ENCODE measurements around the gene TMED4. TPM values are rescaled to one million over a fixed set of nuclear protein-coding genes. Genes with fewer than 3 reads are reported as not detected.

TMED4 gene
- total RNA-seq: 10 to 100 TPM; 55.1 to 73.2 TPM
- long read RNA-seq, transcript TMED4-203 (5 exons, 2,322 nt): major isoform, 75 of 109 reads
- long read RNA-seq, transcript TMED4-205 (4 exons, 1,755 nt): minor isoform, 26 of 109 reads
- long read RNA-seq, partial matches to known transcripts: 6 of 109 reads
- long read RNA-seq, other reads (novel, unspliced or antisense): 2 of 109 reads

DNA sequence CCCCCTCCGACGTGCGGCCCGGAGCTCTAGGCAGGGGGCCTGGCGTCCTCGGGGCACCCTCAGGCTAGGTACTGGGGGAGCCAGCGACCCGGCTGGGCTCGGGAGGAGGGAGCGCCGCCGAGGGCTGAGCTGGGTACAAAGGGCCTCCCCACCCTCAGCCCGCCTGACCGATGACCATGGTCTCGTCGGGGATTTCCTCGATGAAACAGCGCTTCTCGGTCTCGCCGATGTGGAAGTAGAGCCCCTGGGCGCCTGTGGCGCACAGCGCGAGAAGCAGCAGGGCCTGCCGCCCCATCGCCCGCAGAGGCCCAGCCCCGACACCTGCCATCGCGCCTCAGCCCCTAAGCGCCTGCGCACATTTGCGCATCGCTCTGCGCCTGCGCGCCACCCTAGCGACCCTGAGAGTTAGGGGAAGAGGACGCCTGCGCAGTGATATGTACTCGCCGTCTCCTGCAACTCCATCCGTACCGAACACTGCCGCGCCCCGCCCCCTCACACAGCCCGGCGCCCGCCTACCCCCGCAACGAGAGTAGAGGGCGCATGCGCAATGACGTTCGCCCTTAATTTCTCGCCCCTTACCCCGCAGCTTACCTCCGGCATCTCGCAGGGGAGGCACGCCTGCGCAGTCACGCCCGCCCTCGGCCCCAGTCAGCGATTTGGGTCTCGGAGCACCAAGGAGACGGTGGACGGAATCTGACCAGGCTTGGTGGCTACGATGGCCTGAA lies at the start of gene TMED4:
TSS of gene TMED4 (minus strand) at position 353 of the 725 bp plus-strand sequence. CDS start at position 328, 25 bp downstream.
- intact Hi-C loops (cut with DNase I): loop anchor here in 1 of 2 donors (5.0 kb wide), 1 partner anchor 265 kb away; the partner anchor contains the start of gene H2AZ2
- peak; percentile 99 for ATAC-seq
- DNase-seq: peak; percentile 100

DNA sequence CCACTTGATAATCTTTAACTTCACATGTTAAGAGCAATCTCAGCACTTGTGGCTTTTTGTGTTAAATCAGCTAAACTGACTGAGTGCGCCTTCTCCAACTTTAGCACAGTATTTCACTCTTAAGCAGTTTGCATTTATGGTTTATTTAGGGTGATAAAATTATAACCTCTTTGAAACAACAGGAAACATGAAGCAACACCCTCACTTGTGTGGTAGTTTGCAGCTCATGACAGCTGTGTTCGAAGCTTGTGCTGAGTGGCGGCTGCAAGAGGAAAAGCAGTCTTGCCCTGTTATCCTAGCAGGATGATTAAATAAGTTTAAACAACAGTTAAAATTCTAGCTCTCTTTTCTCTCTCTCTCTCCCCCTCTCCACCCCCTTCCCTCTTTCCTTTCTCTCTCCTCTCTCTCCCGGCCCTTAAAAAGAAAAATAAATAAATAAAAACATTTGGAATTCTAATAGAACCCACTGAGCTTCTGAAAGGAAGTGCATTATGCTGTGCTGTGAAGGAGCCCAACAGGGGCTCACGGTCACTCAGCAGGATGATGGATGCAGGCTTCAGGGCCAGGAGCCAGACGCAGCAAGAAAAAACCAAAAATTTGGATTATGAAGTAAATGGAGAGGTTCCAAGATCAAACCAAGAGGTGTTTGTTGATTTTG lies 49.6 kb upstream of the TMED4 start:
- intact Hi-C loops (cut with DNase I): no loop called here
- ATAC-seq (peak in 1 of 2 donors; percentile 2), DNase-seq (no peak)

DNA sequence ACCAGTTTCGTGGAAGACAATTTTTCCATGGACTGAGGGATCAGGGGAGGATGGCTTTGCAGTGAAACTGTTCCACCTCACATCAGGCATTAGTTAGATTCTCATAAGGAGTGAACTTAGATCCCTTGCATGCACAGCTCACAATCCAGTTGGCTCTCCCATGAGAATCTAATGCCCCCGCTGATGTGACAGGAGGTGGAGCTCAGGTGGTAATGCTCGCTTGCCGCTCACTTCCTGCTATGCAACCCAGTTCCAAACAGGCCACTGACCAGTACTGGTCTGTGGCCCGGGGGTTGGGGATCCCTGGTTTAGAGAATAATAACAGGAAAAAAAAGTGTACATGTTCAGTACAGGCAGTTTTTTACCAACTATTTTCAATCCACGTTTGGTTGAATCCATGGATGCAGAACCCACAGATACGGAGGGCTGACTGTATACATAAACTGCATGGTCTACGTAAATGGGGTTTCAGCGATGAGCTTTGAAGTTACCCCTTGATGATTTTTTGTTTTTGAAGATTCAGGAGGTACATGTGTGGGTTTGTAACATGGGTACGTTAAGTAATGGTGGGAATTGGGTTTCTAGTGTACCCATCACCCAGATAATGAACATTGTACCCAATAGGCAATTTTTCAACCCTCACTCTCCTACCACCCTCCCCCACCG lies 48.9 kb upstream of the TMED4 start:
- intact Hi-C loops (cut with DNase I): no loop called here
- no peak for DNase-seq
- ATAC-seq: no peak

DNA sequence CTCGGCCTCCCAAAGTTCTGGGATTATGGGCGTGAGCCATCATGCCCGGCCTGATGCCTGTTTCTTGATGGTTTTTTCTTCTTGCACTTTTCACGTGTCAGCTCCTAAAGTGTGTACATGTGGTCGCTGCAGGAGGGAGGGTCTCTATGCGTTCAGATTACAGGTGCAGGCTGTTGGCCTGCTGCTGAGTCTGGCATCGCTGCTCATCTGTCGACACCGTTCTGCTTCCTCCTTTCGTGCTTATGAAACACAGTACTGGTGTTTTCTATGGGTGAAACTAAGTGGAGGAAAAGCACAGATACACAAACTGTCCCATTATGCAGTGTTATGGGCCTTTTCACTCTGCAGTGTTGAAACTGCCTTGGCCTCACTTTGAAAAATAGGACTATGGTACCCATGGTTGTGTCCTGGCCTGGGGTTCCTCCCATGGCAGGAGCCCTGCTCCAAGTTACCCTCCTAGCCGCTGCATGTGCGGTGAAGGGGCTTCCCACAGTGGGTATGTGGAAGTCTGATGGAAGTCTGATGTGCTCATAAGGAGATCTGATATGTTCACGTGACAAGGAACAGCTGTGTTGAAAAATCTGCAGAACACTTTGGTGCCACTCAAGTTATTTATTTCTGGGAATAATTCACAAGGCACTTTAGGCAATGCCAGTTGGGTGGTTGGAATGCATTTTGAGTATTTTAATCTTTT lies 47.9 kb upstream of the TMED4 start:
- no peak for DNase-seq
- intact Hi-C loops (cut with DNase I): no loop called here
- ATAC-seq: no peak

DNA sequence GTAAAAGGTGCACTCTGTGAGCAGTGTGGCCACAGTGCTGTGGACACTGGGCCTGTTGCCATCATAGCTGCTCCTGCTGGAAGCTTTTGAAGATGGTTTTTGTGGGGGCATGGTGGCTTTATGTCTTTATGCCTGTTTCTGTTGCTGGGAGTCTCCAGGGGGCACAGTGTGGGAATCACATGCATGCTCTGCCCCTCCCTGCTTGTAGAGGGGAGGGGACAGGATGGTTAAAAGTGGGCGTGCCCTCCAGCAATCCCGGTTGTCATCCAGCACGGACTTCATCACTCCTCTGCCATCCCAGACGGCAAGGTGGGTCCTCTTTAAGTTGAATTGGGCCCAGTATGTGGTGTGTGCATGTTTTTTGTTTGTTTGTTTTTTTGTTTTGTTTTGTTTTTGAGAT lies 44.6 kb upstream of the TMED4 start:
- no peak for DNase-seq
- no peak for ATAC-seq
- intact Hi-C loops (cut with DNase I): no loop called here

DNA sequence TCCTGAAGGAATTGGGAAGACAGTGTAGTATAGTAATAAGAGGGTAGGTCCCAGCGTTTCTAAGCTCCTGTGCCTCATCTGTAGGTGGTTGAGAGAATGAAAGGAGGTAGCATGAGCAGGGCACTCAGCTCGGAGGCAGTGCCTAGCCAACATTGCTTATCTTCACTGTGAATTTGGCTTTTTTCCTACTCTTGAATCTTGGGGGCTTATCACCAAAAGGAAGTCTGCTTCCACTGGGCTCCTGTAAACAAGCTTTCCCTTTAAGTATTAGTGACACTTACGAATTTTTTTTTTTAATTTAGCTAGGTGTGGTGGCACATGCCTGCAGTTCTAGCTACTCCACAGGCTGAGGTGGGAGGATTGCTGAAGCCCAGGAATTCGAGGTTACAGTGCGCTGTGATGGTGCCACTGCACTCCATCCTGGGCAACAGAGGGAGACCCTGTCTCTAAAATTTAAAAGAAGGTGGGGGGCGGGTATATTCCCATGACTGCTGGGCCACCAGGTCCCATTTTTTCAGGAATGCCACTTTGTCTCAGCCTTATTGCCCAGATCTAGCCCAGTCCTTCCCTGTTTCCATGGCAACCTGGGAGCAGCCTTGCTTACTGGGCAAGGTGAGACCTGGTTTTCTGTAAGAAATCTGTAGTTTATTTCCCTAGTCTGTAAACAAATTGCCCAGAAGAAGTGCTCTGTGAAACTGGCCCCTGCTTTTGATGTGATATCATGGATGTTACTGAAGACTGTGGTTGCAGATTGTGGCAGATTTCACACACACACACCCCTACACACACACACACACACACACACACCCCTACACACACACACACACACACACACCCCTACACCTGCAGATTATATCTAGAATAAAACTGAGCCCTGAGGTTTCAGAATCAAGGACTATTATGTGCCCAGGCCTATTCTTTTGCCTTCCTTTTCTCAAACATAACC lies 43.8 kb upstream of the TMED4 start:
- DNase-seq: no peak
- no peak for ATAC-seq
- intact Hi-C loops (cut with DNase I): no loop called here

DNA sequence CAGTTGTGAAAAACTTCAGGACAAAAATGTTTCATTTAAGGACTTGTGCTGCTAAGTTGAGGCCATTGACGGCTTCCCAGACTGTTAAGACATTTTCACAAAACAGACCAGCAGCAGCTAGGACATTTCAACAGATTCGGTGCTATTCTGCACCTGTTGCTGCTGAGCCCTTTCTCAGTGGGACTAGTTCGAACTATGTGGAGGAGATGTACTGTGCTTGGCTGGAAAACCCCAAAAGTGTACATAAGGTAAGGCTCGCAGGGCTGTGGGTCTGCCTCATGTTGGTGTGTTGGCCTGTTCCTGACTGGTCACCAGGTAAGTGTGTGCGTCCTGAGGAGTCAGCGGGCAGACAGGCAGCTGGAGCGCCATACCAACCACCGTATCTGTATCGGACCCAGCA lies 42.3 kb upstream of the TMED4 start:
- intact Hi-C loops (cut with DNase I): no loop called here
- no peak for DNase-seq
- ATAC-seq: no peak

DNA sequence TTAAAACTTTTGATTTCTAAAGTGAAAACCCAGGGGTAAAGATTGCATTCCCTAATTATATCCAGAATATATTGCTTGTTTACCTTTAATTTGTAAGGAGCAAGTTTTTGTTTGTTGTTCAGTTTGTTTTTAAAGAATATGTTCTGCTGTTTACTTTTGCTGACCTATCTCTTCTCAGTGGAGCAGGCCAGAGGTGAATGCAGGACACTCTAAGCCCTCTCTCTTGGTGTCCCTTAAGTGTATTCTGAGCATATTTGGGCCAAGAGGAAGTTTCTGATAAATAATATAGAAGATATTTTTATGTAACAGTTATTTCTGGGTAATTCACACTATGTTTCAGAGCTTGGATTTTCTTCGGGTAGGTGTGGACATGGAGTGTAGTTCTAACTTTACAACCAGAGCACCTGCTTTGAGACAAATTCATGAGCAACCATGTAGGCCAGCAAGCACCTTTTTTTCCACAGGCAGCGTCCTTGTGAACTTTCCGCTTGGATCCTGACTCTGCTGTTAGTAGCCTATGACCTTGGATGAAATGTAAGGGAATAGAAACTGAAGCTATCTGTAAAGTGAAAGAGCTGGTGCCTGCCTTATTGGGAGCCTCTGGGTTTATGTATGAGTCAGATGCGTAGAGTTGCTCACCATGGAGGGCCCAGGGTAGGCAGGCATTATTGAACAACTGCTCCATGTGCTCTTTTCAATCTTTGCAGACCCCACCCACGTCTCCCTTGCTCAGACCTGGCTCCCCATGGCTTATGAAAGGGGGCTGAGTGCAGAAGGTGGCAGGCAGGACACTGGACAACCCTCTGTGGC lies 40.5 kb upstream of the TMED4 start:
- DNase-seq (no peak), ATAC-seq (peak; percentile 28 to 69)
- intact Hi-C loops (cut with DNase I): no loop called here

DNA sequence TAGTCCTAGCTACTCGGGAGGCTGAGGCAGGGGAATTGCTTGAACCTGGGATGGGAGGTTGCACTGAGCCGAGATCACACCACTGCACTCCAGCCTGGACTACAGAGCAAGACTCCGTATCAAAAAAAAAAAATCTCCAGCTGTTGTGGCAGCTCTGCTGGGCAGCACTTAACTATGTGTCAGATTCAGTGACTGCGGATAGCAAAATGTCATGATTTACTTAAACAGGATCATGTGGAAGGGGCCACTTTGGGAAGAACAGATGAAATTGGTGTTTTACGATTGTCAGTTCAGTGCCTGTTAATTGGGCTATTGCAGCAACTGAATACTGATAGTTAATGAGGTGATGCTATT lies 39.7 kb upstream of the TMED4 start:
- ATAC-seq (no peak), DNase-seq (no peak)
- intact Hi-C loops (cut with DNase I): no loop called here

DNA sequence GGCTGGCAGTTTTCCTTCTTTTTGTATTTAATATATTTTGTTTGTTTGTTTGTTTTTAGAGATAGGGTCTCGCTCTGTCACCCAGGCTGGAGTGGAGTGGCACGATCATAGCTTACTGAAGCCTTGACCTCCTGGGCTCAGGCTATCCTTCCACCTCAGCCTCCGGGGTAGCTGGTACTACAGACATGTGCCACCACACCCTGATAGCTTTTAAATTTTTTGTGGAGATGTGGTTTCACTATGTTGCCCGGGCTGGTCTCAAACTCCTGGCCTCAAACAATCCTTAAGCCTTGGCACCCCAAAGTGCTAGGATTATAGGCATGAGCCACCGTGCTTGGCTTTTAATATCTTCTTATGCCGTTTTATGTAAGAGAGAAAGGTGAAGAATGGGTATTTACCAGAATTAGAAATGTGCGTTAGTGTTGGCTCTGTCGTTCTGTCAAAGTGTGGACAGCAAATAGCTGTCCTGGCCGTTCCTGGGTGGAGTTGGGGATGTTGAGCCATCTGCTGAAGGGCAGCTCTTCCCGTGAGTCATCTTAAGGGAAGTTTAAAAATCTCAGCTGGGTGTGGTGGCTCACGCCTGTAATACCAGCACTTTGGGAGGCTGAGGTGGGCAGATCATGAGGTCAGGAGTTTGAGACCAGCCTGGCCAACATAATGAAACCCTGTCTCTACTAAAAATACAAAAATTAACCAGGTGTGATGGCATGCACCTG lies 39.2 kb upstream of the TMED4 start:
- no peak for DNase-seq
- ATAC-seq: peak in 1 of 2 donors; percentile 69
- intact Hi-C loops (cut with DNase I): no loop called here

DNA sequence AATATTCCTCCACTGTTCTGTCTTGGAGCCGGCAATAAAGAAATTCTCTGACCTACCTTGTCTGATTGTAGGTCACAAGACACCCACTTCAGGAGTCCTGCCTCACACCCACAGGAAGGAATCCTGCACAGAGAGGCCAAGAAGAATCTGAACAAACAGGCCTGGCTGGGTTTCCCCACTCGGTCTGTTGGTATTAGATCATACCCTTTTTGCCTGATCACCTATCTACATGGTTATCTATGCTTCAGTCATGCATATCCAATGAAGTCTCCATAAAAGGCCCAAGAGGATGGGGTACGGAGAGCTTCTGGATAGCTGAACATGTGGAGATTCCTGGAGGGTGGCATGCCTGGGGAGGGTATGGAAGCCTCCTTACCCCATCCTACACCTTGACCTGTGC lies 36.7 kb upstream of the TMED4 start:
- intact Hi-C loops (cut with DNase I): no loop called here
- no peak for ATAC-seq
- no peak for DNase-seq

DNA sequence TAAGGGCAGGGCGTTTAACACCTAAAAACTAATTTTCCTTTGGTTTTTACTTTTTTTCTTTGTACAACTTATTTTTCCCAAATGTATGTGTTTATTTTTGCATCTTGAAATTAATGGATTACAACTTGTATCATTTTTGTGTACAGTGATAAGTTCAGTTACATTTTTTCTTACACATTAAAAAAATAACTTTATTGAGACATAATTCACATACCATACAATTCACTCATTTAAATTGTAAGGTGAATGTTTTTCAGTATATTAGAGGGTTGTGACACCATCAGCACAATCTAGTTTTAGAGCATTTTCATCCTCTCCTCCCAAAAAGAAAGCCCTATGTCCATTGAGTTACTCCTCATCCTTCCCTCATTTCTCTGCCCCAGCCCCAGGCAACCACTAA lies 36.0 kb upstream of the TMED4 start:
- intact Hi-C loops (cut with DNase I): no loop called here
- DNase-seq (no peak), ATAC-seq (no peak)

DNA sequence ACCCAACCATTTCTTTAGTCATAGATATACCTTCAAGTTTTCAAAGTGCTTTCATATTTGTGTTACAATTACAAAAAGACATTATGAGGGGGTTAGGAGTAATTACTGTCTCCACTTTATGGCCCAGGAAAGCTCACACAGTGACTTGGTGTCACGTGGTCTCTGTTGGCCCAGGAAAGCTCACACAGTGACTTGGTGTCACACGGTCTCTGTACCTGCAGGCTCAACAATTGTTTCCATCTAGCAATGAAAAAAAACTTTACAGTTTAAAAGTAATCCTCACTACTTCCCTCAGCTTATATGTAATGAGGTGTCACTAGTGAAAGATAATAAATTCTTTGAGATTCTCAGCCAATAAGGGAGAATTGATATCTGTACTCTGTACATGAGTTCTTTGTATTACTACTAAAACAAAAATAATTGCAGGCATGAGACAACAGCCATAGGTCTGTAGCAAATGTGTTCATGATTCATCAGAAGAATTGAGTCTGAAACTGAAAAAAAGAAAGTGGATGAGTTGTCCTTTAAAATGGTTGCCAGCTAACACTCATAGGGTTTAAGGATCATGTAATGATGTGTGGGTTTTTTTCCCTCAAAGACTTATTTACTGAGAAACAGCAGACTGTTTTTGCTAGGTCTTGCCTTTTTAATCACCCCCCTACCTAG lies 35.3 kb upstream of the TMED4 start:
- intact Hi-C loops (cut with DNase I): no loop called here
- DNase-seq (no peak), ATAC-seq (no peak)

DNA sequence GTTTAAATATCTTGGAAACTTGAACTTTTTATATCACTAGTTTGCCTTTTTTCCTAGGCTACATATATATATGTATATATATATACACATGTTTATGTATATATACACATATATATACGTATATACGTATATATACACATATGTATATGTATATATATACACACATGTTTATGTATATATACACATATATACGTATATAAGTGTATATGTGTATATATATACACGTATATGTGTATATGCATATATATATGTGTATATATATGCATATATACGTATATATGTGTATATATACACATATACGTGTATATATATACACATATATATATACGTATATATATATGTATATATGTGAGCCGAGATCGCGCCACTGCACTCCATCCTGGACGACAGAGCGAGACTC lies 34.5 kb upstream of the TMED4 start:
- ATAC-seq (no peak), DNase-seq (no peak)
- intact Hi-C loops (cut with DNase I): no loop called here

DNA sequence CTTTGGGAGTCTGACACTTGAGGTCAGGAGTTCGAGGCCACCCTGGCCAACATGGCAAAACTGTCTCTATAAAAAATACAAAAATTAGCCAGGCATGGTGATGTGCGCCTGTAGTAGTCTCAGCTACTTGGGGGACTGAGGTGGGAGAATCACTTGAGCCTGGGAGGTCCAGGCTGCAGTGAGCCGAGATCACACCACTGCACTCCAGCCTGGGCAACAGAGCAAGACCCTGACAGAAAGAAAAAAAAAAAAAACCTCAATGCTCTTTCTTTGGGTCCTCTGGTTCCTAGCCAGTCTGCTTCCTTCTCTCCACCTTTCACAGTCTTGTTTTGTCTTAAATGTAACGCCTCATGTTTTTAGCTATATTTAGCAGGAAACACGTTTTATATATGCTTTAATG lies 33.8 kb upstream of the TMED4 start:
- intact Hi-C loops (cut with DNase I): no loop called here
- ATAC-seq: no peak
- DNase-seq: no peak

DNA sequence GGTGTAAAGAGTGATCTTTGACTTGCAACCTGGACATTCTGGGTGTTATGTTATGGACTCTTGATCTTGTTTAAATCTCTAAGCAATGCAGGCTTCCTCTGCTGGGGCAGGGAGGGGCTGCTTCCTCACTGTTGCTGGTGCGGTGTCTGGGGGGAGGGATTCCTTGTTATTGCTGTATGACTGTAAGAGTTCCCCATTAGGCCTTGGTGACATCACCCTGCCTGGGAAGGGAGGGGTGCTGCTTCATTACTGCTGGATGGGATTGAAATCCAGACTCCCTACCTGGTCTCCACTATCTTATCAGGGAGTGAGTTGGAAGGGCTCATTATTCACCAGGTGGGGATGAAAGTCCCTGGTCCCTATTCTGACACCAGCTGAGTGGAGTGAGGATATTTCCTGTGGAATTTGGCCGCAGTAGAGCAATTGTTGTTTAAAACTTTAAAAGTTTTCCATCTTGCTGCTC lies 33.1 kb upstream of the TMED4 start:
- DNase-seq (peak; percentile 48), ATAC-seq (peak; percentile 27 to 73)
- intact Hi-C loops (cut with DNase I): no loop called here
